ENCODE results near the gene TAF4B. TPM values are rescaled to one million over a fixed set of nuclear protein-coding genes. Genes with fewer than 3 reads are reported as not detected.

The TAF4B gene
- total RNA-seq, 1 donor from 2014 or later: 1.4 TPM

GRCh38 chr18:26357960-26358359, 131.7 kb downstream of the TAF4B start:
- Mint-ChIP-seq H3K27me3 (ENCODE audit: unreplicated experiment) (no peaks in the 10 kb centered on the region), H3K9me3 (ENCODE audit: unreplicated experiment) (no peaks in the 10 kb centered on the region), H3K4me1 (ENCODE audit: low read depth, unreplicated experiment) (no peaks in the 10 kb centered on the region), H3K36me3 (ENCODE audit: unreplicated experiment) (no peaks in the 10 kb centered on the region), H3K4me3 (ENCODE audit: unreplicated experiment) (no peak overlapping the region), H3K27ac (ENCODE audit: unreplicated experiment) (no peak overlapping the region)
- DNase-seq: no peak
- TF ChIP-seq CTCF (IDR thresholded peaks at IDR 0.05; ENCODE audit: partially characterized antibody, unreplicated experiment): no peak

- Mint-ChIP-seq H3K4me1 (ENCODE audit: low read depth, unreplicated experiment) (no peaks in the 10 kb centered on the region), H3K27me3 (ENCODE audit: unreplicated experiment) (no peaks in the 10 kb centered on the region), H3K4me3 (ENCODE audit: unreplicated experiment) (no peak overlapping the region), H3K9me3 (ENCODE audit: unreplicated experiment) (no peaks in the 10 kb centered on the region), H3K36me3 (ENCODE audit: unreplicated experiment) (no peaks in the 10 kb centered on the region), H3K27ac (ENCODE audit: unreplicated experiment) (no peak overlapping the region)
- DNase-seq: no peak
- no peak for TF ChIP-seq CTCF (IDR thresholded peaks at IDR 0.05; ENCODE audit: partially characterized antibody, unreplicated experiment)
These were observed 135.8 kb downstream of the TAF4B start for GRCh38 chr18:26362021-26362420.

GRCh38 chr18:26367425-26367824, 141.2 kb downstream of the TAF4B start:
- Mint-ChIP-seq H3K9me3 (ENCODE audit: unreplicated experiment) (no peaks in the 10 kb centered on the region), H3K27me3 (ENCODE audit: unreplicated experiment) (no peaks in the 10 kb centered on the region), H3K4me3 (ENCODE audit: unreplicated experiment) (no peak overlapping the region), H3K36me3 (ENCODE audit: unreplicated experiment) (no peaks in the 10 kb centered on the region), H3K27ac (ENCODE audit: unreplicated experiment) (no peak overlapping the region), H3K4me1 (ENCODE audit: low read depth, unreplicated experiment) (no peaks in the 10 kb centered on the region)
- no peak for DNase-seq
- TF ChIP-seq CTCF (IDR thresholded peaks at IDR 0.05; ENCODE audit: partially characterized antibody, unreplicated experiment): no peak

GRCh38 chr18:26370037-26370436, 143.8 kb downstream of the TAF4B start:
- no peak overlapping the region for H3K27ac Mint-ChIP-seq (ENCODE audit: unreplicated experiment)
- no peak for TF ChIP-seq CTCF (IDR thresholded peaks at IDR 0.05; ENCODE audit: partially characterized antibody, unreplicated experiment)
- H3K27me3 Mint-ChIP-seq (ENCODE audit: unreplicated experiment): no peaks in the 10 kb centered on the region
- no peak overlapping the region for H3K4me3 Mint-ChIP-seq (ENCODE audit: unreplicated experiment)
- H3K4me1 Mint-ChIP-seq (ENCODE audit: low read depth, unreplicated experiment): no peaks in the 10 kb centered on the region
- H3K9me3 Mint-ChIP-seq (ENCODE audit: unreplicated experiment): no peaks in the 10 kb centered on the region
- DNase-seq: no peak
- H3K36me3 Mint-ChIP-seq (ENCODE audit: unreplicated experiment): no peaks in the 10 kb centered on the region

GRCh38 chr18:26376105-26376504, 149.9 kb downstream of the TAF4B start:
- Mint-ChIP-seq H3K27me3 (ENCODE audit: unreplicated experiment) (no peaks in the 10 kb centered on the region), H3K36me3 (ENCODE audit: unreplicated experiment) (no peaks in the 10 kb centered on the region), H3K27ac (ENCODE audit: unreplicated experiment) (no peak overlapping the region), H3K9me3 (ENCODE audit: unreplicated experiment) (no peaks in the 10 kb centered on the region), H3K4me3 (ENCODE audit: unreplicated experiment) (no peak overlapping the region), H3K4me1 (ENCODE audit: low read depth, unreplicated experiment) (no peaks in the 10 kb centered on the region)
- TF ChIP-seq CTCF (IDR thresholded peaks at IDR 0.05; ENCODE audit: partially characterized antibody, unreplicated experiment): no peak
- no peak for DNase-seq

Data from glutamatergic neuron (in vitro differentiated cells).